PC-3 (cell line): Measurements from ENCODE around the gene POLR2B.

ENCODE experiments used
- EZH2 ChIP-seq: fragments of 300-600 bp; sonication (generic); IDR thresholded peaks from one replicate; pipeline ENCODE4 v1.6.1; 2017; ENCODE audit warnings: antibody characterized with exemption, mild to moderate bottlenecking, low read length; ENCODE audit not compliant: unreplicated experiment
- EZH2phosphoT487 ChIP-seq: fragments of 300-600 bp; sonication (generic); IDR thresholded peaks from 2 replicates; pipeline ENCODE4 v1.6.1; 2018; ENCODE audit warnings: mild to moderate bottlenecking, antibody characterized with exemption, low read length, borderline replicate concordance
- TF ChIP-seq, protein P1 (sequence below): fragments of 300-600 bp; sonication (generic); conservative IDR thresholded peaks from 2 replicates; pipeline ENCODE4 v1.5.1; 2017; ENCODE audit warnings: antibody characterized with exemption, low read depth, mild to moderate bottlenecking, low read length

DNA sequence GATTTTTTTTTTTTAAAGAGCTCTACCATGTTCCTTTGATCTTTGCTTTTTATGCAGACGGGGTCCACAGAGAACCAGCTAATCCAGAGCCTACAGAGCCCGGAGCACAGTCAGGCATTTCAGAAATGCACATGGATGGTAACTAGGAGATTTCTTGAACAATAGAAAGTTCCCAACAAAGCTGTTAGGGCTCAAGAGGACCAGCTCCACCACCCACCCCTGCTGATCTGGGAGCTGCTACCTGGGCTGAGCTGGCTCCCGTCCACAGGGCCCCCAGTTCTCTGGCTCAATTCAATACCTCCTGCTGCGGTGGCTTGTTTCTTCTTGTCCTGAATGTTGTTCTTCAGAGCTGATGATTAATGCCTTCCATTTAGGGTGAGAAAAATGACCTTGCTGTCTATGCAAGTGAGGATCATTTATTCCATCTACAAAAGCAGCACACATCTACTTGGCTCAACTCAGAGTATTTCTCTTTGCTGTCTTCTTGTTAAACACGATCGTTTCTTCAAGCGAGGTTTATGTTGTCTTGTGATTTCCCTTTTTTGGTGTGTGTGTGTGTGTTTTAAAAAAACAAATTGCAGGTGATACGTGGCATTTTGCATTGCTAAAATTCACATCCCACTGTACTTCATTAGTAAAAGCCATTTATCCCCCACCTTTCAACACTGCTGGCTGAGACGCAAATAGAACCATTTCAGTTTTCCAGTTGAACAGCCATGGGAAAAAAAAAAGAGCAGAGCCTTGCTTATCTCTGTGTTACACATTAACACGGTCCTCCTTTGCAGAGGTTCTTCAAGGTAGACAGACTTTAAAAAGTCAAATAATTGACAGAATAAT lies 100.2 kb downstream of the POLR2B start:
- TF ChIP-seq EZH2 (no peak), EZH2phosphoT487 (no peak)
- TF ChIP-seq, protein P1, sequence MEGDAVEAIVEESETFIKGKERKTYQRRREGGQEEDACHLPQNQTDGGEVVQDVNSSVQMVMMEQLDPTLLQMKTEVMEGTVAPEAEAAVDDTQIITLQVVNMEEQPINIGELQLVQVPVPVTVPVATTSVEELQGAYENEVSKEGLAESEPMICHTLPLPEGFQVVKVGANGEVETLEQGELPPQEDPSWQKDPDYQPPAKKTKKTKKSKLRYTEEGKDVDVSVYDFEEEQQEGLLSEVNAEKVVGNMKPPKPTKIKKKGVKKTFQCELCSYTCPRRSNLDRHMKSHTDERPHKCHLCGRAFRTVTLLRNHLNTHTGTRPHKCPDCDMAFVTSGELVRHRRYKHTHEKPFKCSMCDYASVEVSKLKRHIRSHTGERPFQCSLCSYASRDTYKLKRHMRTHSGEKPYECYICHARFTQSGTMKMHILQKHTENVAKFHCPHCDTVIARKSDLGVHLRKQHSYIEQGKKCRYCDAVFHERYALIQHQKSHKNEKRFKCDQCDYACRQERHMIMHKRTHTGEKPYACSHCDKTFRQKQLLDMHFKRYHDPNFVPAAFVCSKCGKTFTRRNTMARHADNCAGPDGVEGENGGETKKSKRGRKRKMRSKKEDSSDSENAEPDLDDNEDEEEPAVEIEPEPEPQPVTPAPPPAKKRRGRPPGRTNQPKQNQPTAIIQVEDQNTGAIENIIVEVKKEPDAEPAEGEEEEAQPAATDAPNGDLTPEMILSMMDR: no peak
